NCI-H526 (cell line): Measurements from ENCODE around the gene UBR7.

ENCODE experiments used
- DNase-seq, 2 experiments: peaks; one replicate each; lab custom pipeline; 2025; lab: John Stamatoyannopoulos, UW

Gene UBR7

DNA sequence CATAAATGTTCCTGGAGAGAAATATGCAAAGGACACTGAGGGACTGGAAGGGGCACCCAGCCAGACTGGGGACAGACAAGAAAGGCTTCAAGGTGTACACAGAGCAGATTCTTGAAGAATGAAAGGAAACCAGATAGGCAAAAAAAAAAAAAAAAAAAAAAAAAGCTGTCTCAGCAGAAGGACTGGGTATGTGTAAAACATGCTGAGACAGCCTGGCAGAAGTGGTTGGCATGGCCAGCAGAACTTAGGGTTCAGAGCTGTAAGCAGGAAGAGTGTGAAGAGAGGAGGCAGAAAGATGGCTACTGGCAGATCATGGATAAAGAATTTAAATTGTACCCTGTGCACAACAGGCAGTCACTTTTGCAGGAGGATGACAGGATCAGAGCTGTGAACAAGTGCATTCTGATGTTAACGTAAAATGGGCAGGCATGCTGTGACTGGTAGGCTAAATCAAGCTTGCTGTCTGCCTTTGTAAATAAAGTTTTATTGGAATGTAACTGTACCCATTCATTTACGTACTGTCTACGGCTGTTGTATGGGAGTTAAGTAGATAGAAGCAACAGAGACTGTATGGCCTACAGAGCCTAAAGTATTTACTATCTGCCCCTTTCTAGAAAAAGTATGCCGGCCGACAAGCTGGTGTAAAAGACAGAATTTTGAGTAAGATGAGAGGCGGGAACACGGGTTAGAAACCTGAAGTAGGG lies 42.2 kb downstream of the UBR7 start:
- no peak for DNase-seq

DNA sequence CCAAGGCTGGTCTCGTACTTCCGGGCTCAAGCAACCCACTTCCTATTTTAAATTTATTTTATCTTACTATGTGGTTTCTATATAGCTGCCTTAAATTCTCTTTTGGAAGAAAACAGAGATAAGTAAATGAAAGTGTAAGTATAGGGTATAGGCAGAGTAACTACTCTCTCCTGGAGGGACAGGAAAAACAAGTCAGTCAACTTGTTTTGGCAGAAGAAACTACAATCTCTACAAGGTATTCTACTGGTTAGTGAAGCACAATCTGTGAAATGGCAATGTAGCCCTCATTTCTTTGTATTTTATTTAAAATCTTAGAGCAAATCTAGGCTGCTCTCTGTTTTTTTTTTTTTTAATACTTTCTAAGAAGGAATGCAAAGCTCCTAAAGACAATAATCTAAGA lies 55.4 kb downstream of the UBR7 start:
- no peak for DNase-seq

DNA sequence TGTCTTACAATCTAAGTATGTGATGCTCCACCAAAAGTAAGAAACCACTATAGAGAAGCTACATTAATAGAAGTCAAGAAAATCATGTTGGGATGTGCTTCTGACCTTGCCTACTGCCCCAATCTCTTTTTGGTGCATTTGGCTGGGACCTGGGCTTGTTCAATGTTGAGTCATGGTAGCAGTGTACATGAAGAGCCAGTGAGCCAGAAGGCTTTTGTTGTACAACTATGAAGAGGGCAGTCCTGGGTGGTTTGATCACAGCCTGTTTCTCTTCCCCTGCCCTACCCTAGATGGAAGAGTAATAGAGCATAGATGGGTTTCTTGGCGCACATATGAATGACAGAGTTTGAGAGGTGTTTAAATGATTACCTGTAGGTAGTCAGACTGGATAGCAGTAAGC lies 56.4 kb downstream of the UBR7 start:
- DNase-seq: no peak

DNA sequence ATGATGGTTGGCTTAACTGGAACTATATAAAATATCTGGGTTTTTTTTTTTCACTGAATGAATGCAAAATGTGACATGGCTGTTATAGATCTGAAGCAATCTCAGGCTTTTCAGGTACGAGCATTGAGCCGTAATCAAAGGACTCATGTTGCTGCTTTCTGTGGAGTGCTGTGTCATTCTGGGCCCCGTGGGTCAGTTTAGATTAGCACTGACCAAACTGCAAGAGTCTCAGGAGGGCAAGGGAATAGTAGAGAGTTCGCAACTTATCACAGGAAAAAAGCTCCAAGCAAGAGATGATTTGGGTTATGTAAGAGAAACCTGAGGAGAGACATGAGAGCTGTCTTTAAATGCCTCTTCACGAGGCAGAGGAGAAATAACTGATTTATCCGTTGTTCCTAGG lies 59.1 kb downstream of the UBR7 start:
- no peak for DNase-seq

DNA sequence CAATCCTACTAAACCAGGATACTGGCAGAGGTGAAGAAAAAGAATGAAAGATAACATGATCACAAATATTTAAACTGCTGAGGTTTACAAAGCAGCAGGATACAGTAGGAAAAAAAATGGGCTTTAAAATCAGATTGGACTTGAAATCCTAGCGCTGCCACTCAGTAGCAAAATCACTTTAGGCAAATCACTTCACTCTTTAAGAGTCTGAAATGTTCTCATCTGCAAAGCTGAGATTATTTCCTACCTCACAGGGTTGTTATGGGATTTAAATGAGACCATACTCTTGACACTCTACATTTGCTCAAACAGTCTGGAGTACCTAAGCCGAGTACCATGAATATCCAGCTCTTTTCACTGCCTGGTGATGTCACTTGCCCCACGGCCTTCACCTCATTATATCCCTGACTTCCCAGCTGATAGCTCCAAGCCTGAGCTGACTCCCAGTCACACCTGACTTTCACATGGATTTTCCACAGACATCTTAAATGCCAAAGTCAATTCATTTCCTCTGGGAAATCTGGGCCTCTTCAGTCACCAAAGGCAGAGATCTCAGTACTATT lies 60.2 kb downstream of the UBR7 start:
- DNase-seq: no peak

GRCh38 chr14:93268406-93268805 lies 61.4 kb downstream of the UBR7 start:
- DNase-seq: no peak

DNA sequence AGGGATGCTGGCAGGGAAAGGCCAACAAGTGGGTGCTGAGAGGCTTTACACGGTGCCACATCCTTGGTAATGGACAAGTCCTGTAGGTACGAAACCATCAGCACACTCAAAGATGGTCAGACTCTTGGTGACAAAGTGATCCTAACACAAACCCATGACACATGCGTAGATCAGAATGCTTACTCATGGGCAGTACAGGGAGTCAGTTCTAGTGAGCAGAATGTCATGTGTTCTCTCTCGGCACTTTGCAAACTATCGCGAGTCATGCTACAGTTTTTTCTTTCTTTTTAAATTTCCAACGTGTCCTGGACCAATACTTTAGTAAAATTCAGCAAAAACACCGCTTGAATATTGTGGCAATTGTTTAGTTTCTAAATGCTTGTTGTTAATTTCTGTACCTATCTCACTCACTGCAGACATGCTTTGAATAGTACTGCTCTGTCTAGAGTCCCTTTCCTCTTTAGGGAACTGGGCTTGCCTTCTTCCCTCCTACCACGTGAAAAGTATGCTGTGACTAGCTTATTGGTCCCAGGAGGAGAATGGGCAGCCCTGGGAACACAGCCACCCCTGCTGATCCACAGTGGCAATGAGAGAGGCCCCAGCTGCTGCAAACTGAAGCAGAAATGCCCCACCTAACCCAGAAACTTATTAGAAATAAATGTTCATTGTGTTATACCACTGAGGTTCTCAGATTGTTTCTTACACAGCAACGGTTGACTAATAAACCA lies 62.4 kb downstream of the UBR7 start:
- DNase-seq: no peak

- DNase-seq: no peak
Measured at GRCh38 chr14:93271111-93271510, 64.1 kb downstream of the UBR7 start.

GRCh38 chr14:93274055-93274806 lies 67.2 kb downstream of the UBR7 start:
- no peak for DNase-seq

DNA sequence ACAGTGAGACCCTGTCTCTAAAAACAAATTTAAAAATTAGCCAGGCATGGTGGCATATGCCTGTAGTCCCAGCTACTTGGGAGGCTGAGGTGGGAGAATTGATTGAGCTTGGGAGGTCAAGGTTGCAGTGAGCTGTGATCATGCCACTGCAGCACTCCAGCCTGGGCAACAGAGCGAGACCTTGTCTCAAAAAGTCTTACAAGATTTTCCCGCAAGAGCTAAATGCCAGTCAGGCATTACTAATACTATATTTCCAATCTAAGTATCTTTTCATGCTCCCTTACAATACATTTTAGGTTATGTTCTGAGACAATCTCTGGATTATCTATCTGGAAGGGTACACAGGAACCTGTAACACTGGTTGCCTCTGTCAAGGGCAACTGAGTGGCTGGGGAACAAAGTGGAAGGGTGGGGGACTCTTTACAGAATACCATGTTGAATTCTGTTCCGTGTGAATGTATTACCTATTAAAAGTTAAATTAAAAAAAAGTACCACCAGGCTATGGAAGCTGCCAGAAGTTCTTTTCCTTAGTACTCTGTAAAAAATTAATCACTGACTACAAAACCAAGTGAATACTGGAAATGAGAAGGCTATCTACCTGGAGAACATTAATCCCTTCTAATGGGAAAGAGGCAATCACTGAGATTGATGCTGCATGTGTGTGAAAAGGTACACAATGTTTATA lies 69.1 kb downstream of the UBR7 start:
- no peak for DNase-seq
